CD1c-positive myeloid dendritic cell (primary cell): ENCODE results near the gene MYL4.
A peak's percentile ranks its signal among the peaks of the same experiment; 100 is the strongest.
"Not testable (repeated sequence)": the region's sequence is repeated elsewhere in the genome, so short reads cannot be mapped to it uniquely, and the experiment has no call there.

Experiments
- DNase-seq: peaks from one replicate; pipeline ENCODE4 v3.0.0-alpha.2; 2016; ENCODE audit errors: extremely low spot score

MYL4 gene

GRCh38 chr17:47193931-47194511 lies 15.1 kb upstream of the MYL4 start:
- no peak for DNase-seq

- DNase-seq, result no peak
Observed at GRCh38 chr17:47197821-47198220, 11.3 kb upstream of the MYL4 start.

DNA sequence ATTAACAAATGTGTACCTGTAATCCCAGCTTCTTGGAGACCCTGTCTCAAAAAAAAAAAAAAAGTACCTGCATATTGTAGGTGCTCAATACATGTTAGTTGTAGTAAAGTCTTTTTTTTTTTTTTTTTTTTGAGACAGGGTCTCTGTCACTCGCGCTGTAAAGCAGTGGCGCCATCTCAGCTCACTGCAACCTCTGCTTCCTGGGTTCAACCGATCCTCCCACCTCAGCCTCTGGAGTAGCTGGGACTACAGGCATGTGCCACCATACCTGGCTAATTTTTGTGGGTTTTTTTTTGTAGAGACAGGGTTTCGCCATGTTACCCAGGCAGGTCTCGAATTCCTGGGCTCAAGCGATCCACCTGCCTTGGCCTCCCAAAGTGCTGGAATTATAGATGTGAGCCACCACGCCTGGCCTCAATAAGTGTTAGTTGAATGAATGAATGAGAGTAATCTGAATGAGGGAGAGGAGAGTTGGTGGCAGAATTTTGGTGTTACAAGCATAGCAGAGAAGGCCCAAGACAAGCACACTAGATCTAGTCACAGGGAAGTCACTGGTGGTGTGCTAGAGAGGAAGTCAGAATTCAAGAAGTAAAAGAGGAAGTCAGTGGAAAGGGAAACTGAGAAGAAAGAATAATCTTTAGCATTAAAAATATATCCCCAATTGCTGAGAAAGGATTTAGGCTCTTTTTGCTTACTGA lies 9.4 kb upstream of the MYL4 start:
- peak; percentile 71 for DNase-seq

DNA sequence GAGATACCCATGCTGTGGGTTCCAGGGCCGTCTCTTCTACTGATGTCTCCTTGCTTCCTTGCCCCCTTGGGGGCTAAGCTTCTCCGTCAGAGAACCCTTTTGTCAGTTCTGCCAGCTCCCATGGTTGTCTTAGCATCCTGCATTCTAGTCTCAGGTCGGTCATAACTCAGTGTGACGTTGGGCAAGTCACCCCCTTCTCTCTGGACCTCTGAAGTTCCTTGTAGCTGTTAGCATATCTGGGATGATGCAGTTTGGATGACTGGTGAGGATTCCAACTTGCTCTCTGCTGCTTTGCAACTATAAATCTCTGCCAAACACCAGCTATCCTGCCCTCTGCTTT lies 8.9 kb upstream of the MYL4 start:
- peak; percentile 39 for DNase-seq

- no peak for DNase-seq
Observed at GRCh38 chr17:47201166-47201565, 8.0 kb upstream of the MYL4 start.

DNA sequence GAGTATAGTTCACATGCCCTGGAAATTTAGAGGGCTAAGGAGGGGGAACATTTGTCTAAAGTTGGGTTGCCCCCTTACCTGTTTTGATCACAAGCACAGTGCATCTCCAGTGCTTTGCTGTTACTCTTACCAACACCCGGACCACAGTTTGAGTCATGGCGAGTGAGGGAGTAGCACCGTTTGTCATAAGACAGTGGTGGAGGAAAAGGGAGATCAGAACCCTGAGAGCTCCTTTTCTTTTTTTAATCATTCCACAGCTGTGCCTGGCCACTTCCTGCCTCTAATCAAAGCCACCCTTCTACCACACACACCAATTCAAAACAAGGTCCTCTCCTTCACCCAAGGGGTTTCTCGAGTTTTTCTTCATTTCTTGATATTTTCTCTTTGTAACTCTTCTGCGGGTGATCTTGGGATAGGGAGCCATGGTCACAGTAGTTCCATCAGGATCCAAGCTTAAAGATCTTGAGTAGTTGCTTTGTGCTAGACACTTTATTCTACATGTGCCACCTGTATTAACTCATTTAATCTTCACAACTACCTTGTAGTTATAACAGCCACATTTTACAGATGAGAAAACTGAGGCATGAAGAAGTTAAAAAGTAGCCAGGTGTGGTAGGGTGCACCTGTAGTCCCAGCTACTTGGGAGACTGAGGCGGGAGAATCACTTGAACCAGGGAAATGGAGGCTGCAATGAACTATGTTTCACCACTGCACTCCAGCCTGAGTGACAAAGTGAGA lies 5.0 kb upstream of the MYL4 start:
- DNase-seq, result no peak

- DNase-seq, result peak; percentile 63
Observed at GRCh38 chr17:47204722-47205418, 4.3 kb upstream of the MYL4 start.

DNA sequence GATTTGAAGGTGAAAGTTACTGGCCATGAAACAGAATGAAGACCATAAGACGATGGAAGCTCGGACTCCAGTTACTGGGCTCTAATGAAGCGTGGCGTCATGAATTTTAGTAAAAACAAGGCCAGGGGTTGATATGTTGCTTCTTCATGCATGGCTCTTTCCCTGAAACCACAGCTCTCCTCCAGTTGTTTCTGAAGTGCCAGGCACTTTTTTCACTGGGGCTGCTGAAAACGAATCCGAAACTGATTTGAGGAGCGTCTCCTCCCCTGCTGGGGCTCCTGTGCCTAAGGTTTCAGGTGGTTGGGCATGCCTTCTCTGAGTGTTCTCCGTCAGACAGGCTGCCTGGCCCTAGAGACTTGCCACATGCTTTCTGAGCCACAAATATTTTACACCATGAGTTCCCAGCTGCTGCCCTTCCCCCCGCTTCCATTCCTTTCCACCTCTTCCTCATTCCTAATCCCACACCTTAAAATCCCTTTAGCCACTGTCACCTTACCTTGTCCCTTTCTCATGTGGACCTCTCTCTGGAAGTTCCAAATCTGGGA lies 3.7 kb upstream of the MYL4 start:
- peak; percentile 34 for DNase-seq

GRCh38 chr17:47207143-47208067 lies 1.7 kb upstream of the MYL4 start:
- no peak for DNase-seq

- DNase-seq, result no peak
Observed at GRCh38 chr17:47209499-47209898, 351 bp downstream of the MYL4 start.

GRCh38 chr17:47210105-47210504 lies 957 bp downstream of the MYL4 start:
- DNase-seq, result no peak

- DNase-seq, result no peak
Observed at GRCh38 chr17:47210779-47211178, 1.6 kb downstream of the MYL4 start.

DNA sequence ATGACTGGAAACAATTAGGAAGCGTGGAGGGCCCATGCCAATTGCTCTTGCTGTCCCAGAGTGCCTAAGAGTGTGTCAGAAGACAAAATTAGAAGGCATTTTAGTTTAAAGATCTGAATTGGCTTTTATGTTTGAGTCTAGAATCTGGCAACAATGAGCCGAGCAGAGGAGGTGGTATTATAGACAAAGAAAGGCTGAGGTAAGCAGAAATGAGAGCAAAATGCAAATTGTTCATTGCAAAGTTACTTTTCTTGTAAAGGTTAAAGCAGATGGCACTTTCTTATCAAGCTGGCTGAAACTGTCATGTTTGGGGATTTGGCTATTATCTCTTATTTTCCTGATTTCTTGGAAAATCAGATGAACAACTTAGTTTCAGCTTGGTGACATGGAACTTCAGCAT lies 3.3 kb downstream of the MYL4 start:
- DNase-seq, result no peak

DNA sequence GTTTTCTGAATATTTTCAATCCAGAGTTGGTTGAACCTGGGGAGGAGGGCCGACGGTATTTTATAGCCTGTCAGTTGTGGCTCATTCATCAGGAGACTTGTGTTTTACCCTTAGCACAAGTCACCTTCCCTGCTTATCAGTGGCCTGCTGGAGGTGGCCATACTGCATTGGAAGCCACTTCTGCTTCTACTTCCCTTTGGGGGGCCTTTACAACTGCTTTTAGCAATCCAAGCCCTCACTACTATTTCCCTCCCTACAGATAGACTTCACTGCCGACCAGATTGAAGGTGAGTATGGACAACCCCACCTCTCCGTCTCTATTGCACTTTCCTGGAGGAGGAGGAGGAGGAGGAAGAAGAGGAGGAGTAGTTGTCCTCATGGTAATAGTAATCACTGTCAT lies 4.4 kb downstream of the MYL4 start:
- DNase-seq, result no peak

GRCh38 chr17:47214931-47215330 lies 5.8 kb downstream of the MYL4 start:
- DNase-seq, result no peak

GRCh38 chr17:47216821-47217220 lies 7.7 kb downstream of the MYL4 start:
- DNase-seq, result not testable (repeated sequence)

GRCh38 chr17:47217279-47217678 lies 8.1 kb downstream of the MYL4 start:
- DNase-seq, result not testable (repeated sequence)

- no peak for DNase-seq
Observed at GRCh38 chr17:47218896-47219430, 9.8 kb downstream of the MYL4 start.

DNA sequence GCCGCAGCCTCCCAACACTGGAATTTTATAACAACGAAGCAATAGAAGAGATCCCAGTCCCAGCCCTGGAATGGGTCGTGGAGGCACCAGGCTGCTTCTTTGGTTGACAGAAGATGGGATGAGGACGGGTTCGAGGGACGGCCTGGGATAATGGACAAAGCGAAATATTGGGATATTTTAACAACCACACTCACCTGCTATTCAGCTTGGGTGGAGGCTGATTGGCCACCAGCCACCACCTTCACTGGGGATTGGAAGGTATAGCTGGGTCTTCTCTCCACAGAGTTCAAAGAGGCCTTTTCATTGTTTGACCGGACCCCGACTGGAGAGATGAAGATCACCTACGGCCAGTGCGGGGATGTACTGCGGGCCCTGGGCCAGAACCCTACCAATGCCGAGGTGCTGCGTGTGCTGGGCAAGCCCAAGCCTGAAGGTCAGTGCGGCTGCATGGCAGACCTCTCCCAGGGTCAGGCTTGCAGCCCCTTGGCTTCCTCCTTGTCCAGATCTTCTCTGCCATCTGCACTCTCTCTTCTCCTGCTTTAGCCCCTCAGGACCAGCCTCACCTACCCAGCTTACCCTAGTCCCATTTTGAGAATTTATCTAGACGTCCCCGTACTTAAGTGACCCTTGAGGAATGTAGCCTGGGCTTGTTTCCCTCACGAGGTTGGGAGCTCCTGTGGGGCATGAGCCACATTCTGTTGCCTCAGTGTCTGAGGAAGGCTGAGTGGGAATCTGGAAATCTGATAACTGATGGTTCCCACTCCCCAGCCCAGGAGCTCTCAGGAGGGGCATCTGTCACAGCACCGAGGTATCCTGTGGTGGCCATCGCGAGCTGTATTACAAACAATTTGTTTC lies 10.7 kb downstream of the MYL4 start:
- no peak for DNase-seq

DNA sequence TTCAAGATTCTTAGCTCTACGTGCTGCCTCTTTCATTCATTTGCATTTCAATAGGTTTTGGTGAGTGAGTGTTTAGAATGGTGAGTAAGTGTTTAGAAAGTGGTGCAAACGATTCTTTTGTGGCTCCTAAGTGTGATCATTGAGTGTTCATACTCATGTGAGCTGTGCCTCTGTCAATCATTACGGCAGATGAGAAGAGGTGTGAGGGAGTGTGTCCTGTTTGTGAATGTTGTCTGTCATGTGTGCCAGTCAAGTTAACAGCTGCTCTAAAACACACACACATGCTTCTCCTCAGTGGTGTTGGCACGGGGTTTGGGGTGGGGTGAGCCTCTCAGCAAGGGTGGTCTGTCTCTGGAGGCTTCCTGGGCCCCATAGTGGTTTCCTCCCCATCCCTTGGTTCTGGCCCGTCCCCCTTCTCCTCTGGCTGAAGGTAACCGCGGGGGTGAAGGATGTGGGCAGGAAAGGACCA lies 11.4 kb downstream of the MYL4 start:
- no peak for DNase-seq
